KG1 (cell line): ENCODE results near the gene PLEKHG4B.
"Not testable (repeated sequence)": the region's sequence is repeated elsewhere in the genome, so short reads cannot be mapped to it uniquely, and the experiment has no call there.

Experiments used
- DNase-seq: peaks from one replicate; lab custom pipeline; 2025; lab: John Stamatoyannopoulos, UW

PLEKHG4B gene

DNA sequence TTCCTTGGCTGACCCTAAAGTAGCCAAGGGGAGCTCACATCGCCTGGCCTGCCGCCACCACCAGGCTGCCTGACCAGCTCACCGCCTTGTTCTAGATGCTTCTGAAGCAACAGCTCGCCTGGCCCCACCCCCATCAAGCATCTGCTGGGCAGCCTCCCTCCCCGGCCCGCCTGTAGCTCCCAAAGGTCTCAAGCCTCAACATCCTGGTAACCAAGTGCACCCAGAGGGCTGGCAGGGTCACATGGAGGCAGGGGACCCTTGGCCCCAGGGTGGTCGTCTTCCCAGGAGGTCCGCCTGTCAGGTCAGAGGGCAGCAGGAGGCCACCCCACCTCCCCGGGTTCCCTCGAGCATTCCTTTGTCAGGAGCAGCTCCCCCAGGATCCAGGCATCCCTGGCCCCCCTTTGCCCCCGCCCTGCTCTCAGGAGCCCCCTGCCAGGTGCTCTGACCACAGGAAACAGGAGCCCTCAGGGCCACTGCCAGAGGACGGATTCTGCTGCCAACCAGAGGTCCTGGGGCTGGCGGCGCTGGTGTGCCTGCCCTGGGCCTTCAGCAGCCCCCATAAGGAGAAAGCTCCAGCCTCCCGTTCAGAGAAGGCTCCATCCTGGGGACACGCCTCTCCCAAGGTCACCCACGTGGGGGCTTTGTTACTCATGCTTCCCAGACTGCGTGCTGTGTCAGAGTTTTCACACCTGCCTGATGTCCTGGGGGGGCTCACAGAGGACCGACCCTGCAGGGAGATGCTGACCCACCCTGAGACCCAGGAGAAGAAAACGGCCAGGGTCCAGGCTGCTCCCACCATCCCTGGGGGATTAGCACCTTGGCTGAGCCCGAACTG is 95.9 kb downstream of the PLEKHG4B start:
- no peak for DNase-seq

DNA sequence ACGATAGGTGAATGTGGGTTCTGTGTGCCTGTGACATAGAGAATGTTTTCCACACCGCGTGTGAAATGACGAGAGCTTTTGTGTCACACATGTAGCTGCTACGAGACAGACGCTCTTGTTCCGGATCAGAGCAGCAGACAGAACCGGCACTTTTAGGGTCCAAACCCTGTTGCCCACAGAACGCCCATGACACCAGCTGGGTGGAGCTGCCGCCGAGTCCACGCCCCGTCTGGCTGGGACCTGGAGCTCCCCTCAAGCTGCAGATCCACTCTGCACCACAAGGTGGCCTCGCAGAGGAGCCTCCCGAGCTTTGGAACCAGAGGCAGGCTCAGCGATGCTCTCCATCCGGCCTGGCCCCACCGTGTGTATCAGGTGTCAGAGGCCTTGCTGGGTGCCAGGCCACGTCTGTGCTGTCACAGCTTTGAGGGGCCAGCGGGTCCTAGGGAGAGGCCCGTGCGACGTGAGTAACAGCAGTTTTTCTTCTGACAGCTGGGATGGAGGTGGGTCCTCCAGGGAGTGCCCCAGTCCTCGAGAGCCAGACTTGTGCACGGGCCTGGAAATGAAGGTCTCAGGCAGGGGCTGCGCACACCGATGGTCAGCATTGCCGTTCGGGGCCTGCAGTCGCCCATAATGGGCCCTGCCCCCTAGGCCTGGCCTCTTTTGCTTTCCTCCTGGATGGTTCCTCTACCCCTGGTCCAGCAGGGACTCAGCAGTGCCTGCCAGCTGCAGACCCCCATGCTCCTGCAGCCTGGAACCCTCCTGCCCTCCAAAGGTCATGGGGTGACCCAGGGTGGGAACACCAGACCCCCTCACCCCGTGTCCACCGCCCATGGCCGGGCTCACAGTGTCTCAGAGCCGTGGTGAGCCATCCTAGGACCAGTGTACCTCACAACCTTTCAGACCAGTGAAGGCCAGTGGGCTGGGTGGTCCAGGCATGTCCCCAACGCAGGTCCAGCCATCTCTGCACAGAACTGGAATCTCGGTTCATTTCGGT is 96.8 kb downstream of the PLEKHG4B start:
- peak; percentile 50 for DNase-seq

DNA sequence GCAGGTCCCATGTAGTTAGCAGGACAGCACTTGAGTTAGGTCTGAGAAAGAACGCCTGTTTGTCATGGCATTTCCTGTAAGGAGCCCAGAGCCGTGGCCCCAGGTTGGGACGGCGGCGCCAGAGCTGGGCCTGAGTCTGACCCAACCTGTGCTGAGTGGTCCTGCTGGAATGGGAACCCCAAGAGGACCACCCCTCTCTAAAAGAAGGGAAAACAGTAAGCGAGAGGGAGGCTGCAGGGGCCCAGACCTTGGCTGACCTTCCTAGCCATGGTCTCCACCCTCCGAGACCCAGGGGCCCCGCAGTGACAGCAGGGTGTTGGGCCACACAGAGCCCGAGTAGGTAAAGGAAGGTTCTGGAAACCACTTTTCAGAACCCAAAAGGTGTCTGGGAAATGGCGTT is 97.5 kb downstream of the PLEKHG4B start:
- no peak for DNase-seq

DNA sequence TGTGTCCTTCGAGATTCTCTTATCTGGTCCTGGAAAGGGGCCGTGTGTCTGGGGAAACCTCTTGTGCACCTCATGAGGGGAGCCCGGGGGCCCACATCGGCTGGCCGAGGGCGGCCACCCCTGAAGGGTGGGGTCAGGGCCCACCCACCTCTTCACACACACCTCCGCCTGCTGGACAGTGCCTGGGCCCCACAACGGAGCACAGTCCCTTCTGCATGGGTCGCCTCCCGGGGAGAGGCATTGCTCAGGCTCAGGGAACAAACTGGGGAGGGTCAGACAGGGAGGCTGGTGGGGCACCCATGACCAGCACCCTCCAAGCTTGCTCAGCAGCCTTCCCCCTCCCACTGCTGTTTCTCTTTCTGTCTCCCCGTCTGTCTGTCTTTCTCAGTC is 98.0 kb downstream of the PLEKHG4B start:
- no peak for DNase-seq

DNA sequence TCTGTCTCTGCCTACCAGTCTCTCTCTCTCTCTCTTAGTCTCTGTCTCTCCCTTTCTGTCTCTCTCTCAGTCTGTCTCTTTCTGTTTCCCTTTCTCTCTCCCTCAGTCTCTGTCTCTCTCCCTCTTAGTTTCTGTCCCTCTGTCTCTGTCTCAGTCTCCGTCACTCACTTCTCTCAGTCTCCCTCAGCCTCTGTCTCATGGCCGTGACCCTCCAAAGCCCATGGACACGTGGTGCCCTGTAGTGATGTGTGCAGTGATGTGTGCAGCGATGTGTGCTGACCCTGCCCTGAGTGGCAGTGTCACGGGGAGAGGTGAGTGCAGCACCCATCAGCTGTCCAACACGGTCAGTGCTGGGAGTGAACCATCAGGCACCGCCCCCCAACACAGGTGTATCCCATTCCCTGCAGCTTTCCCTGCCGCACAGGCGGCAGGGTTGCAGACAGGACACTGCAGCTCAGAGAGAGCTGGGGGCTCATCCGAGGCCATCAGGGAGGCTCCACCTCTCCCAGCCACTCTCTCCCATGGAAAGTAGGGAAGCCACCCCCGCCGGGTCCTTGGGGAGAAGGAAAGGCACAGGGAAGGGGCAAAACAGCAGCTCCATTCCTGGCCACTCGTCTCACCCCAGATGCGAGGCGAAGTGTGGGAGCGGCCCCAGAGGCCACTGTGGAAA is 98.5 kb downstream of the PLEKHG4B start:
- no peak for DNase-seq

DNA sequence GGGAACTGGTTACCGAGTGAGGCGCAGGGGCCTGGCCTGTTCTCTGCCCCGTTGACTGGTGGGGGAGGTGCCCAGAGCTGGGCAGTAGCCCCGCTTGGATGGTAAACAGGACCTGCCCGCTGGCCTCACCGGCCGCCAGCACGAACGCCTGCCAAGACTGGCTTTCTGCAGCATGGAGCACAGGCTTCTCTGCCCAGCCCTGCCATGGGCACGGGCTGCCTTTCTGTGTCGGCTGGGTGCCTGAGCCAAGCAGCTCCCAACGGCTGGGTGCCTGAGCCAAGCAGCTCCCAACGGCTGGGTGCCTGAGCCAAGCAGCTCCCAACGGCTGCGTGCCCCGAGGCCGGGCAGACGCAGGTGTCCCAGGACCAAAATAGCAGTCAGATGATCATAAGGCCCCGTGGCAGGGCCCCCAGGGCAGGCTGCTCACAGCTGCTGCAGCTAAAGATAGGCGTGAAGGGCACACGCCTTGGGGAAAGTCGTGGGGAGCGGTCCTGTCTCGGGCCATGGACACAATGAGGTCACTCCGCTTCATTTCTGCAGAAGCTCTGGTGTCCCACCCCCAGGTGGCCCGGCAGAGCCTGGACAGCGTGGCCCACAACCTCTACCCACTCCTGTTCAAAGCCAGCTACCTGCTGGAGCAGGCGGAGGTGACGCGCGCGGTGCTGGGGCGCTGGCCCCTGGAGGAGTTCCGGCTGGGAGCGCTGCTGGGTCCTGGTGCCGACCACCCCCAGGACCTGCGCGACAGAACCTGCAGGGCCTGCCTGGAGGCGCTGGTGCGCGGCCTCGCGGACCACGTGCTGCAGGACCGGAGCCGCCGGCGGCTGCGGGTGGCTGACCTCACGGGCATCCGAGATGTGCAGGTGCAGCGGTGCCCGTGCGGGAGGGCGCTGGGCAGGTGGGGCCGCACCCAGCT is 99.3 kb downstream of the PLEKHG4B start, which contains the start of gene LRRC14B:
LRRC14B (plus strand) TSS at position 460 of the 913 bp plus-strand sequence; CDS start at position 504, 44 bp downstream.
- DNase-seq, result no peak

DNA sequence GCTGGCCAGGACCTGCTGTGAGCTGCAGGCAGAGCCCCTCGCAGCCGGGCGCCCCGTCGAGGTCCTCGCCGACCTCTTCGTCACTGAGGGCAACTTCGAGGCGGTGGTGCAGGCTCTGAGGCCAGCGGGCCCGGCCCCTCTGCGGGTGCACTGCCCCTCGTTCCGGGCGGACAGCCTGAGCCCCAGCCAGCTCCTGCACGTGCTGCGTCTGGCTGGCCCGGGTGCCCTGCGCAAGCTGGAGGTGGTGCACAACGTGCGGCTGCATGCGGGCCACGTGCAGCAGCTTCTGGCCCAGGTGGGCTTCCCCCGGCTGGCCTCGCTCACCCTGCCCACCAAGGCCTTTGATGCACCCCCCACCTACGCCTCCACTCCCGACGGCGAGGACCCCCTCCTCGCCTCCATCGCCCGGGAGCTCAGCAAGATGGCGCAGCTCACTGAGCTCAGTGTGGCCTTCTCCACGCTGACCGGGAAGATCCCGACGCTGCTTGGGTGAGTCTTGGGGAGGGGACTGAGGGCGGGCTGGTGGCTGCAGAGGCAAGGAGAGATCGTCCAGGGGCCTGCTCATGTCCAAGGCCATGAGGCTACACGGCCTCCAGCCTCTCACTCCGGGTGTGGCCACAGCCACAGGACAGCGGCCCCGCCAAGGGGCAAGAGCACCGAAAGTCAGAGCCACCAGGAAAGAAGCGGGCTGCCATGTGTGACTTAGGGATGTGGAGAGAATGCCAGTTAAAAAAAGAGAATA is 100.2 kb downstream of the PLEKHG4B start:
- no peak for DNase-seq

DNA sequence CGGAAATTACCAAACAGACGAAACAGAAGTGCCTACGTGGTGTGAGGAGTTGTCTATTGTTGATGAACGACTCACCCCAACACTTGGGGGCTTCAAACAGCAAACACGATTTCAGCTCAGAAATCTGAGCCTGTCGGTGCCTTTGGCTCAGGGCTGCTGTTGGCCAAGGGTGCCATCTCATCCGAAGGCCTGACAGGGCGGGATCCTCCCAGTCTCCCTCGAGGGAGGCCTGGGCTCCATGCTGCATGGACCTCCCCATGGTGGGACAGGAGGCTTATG is 100.7 kb downstream of the PLEKHG4B start:
- DNase-seq, result no peak

DNA sequence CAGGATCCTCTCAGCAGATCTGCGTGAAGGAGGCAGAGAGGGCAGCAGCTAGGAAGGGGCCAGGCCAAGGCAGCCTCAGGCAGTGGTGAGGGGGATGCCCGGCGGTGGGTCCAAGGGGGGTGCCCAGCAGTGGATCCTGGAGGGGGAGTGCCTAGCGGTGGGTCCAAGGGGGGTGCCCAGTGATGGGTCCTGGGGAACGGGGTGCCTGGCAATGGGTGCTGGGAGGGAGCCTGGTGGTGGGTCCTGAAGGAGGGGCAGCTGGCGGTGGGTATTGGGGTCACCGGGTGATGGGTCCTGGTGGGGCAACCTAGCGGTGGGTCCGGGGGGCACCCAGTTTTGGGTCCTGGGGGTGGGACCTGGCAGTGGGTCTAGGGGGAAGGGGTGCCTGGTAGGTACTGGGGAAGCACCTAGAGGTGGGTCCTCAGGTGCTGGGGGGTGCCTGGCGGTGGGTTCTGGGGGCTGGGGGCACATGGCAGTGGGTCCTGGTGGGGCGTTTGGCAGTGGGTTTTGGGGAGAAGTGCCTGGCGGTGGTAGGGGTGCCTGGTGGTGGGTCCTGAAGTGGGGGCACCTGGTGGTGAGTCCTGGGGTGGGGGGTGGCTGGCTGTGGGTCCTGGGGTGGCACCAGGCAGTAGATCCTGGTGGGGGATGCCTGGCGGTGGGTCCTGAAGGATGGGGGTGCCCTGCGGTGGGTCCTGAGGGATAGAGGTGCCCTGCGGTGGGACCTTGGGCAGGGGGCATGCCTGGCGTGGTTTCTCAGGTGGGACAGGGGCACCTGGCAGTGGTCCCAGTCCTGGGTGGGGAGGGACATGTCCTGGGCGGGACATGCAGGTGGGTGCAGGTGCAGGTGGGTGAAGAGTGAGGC is 101.2 kb downstream of the PLEKHG4B start:
- DNase-seq, result no peak

DNA sequence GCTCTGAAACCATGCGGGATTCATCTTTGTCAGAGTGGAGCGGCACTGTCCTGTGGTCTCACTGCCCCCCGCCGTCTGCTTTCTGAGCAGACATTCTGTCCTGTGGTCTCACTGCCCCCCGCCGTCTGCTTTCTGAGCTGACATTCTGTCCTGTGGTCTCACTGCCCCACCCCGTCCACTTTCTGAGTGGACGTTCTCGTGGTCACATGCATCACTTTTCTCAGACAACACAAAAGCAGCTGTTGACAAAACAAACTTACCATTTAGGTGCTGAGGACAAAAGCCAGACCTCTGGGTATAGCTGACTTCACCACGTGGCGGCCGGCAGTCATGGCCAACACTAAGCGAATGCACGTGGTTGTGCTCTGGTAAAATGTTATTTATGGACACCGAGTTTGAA is 102.1 kb downstream of the PLEKHG4B start:
- no peak for DNase-seq

DNA sequence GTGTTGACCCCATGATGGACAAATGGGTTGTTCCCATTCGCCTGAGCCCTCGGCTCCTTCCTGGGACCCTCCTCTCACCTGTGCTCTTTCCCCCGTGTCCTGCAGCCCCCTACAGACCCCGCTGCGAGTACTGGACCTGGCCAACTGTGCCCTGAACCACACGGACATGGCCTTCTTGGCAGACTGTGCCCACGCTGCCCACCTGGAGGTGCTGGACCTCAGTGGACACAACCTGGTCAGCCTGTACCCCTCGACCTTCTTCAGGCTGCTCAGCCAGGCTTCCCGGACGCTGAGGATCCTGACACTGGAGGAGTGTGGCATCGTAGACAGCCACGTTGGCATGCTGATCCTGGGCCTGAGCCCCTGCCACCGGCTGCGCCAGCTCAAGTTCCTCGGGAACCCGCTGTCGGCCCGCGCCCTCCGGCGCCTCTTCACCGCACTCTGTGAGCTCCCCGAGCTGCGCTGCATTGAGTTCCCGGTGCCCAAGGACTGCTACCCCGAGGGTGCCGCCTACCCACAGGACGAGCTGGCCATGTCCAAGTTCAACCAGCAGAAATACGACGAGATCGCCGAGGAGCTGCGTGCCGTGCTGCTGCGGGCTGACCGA is 102.7 kb downstream of the PLEKHG4B start:
- DNase-seq, result no peak

DNA sequence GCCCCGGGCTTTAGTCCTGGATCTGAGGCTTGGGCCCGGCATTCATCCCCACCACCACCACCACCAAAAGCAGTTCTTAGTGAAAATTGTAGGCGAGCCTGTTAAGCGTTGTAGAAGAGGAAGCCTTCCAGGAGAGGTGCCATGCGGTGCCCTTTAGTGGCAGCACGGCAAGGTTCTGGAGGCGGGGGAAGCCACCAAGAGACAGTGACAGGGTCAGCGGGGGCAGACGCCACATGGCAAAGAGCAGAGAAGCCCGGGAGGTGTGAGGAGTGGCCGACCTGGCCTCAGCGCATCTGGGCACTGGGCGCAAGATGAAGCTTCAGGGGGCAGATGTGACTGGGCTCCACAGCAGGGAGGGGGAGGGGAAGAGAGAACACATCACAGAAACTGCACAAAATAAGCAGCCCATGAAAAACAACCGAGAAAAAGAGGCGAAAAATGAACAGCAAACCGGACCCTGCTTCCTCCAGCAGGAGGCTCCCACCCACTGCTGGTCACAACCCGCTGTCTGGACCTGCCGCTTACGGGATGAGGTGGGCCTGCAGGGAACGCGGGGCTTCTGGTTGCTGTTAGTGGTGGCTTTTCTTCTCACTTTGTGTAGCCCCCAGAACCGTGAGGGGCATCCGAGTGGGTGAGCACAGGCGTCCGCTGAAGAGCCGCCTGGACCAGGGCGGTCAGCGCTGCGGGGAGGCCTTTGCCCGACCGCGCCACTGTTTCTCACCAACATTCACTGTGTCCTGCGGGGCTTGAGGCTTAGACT is 103.6 kb downstream of the PLEKHG4B start:
- no peak for DNase-seq

DNA sequence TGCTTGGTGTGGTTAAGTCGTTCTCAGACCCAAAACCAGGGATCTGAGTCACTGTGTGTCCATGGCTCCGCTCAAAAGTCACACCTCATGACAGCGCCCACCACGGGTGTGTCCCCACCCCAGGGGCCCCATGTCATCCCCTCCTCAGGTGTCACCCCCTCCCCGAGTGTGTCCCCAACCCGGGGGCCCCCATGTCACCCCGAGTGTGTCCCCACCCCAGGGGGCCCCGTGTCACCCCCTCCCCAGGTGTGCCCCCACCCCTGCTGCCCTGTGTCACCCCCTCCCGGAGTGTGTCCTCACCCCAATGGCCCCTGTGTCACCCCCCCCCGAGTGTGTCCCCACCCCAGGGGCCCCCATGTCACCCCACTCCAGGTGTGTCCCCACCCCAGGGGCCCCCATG is 104.4 kb downstream of the PLEKHG4B start:
- DNase-seq, result no peak

DNA sequence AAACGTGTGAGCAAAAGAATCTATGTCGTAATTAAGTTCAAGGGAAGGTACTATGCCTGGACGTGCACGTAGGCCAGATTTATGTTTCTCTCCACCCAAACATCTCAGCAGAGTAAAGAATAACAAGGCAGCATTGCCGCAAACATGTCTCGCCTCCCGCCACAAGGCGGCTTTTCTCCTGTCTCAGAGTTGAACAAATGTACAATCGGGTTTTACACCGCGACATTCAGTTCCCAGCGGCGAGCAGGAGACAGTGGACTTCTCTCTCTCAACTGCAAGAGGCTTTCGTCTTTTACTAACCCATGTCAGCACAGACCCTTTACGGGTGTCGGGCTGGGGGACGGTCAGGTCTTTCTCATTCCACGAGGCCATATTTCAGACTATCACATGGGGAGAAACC is 105.1 kb downstream of the PLEKHG4B start:
- DNase-seq, result not testable (repeated sequence)

DNA sequence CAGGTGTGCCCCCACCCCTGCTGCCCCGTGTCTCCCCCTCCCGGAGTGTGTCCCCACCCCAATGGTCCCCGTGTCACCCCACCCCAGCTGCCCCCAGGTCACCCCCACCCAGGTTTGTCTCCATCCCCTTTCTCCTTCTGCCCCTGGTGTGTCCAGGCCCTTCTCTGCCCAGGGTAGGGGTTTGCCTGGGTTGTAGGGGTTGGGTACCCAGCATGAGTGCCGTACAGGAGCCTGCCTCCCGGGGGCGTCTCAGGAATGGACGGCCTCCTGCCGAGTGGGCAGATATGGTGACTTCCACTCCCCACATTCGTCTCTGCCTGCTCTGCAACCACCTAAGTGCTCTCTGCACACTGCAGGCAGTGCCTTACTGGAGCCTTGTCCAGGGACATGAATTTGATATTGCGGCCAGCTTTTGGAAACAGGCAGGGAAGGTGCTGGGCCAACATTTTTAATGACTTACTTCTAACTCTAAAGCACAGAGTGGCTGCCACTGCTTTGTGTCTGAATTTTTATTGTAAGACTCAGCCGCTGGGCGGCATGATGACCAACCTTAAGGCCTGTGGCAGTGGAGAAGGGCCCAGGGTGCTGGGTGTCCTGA is 106.0 kb downstream of the PLEKHG4B start:
- no peak for DNase-seq

DNA sequence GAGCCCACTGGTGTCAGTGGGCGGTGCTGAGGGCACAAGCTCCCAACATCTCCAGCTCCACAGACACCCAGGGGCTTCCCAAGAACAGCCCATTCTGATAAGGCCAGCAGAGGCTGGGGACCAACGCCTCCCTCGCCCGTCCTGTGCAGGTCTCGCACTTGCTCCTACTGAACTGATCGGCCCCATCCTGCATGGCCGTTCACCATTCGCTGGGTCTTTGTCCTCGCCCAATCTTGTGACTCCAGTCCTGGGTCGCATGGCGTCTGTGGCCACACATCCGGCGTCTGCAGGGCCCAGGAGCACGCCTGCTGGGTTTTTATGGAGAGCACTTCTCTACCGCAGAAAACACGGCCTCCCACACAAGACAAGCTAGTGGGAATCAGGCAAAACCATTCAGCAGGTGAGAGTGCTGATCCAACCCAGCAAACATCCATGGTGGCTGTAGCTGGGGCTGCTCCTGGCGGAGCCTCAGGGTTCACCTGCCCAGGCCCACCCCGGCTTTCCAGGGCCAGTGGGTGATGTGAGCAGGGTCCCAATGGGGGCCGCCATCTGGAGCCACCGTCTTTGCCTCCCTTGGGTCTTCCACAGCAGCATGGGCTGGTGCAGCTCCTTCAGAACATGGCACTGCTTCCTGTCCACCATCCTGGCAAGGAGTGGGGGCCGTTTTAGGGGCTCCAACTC is 106.7 kb downstream of the PLEKHG4B start:
- DNase-seq, result no peak

DNA sequence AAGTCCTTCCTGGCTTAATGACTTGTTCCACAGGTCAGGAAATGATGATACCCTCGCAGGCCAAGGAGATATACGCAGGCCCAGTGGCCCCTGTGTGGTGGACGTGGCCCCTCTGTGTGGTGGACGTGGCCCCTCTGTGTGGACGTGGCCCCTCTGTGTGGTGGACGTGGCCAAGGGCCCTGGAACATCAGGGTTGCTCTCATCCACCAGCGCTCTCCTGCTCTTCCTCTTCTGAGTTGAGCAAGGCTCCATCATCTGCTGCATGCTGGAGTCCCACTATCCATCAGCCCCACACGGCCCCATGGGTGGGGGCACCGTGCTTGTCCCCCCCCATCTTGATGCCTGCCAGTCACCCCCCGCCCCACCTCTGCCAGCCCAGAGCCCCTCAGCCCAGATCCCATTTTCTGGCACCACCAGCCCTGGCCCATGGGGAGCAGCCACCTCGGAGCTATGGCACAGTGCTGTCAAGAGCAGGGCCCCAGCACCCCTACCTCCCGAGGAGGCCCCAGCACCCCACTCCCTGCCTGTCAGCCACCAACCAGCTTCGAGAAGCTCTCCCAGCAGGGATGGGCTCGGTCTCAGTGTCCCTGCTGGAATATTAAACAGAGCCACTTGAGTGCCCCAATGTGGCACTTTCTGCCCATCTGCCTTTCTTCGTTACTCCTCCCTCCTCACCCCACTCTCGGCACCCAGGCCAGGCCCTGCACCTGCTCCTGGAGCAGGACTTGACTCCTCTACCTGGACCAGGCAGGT is 107.4 kb downstream of the PLEKHG4B start:
- DNase-seq, result no peak
